HEK293 (cell line): ENCODE results near the gene TRIAP1.

Source experiments
- CTCF ChIA-PET: fragments of 350-600 bp; formaldehyde crosslinking; extraction: SDS; loops from one replicate; lab custom pipeline; 2021; ENCODE audit warnings: antibody characterized with exemption; lab: Yijun Ruan, JAX
- POLR2A ChIA-PET: fragments of 300-600 bp; formaldehyde crosslinking; extraction: SDS; loops from one replicate; lab custom pipeline; 2020; ENCODE audit warnings: antibody characterized with exemption, inconsistent platforms; lab: Yijun Ruan, JAX
- H3K27ac ChIP-seq: fragments of 200-500 bp; sonication (Bioruptor generic); 2 replicates; pipeline ENCODE4 v1.5.1; 2014; ENCODE audit warnings: low read depth, low read length, control low read depth, inconsistent platforms; ENCODE audit errors: extremely low read depth
- H3K36me3 ChIP-seq, 2 experiments: fragments of 200-500 bp in 1 of 2; sonication (Bioruptor generic) in 1 of 2; 1 replicate in 1 of 2; 2 replicates in 1 of 2; pipeline ENCODE4 v1.5.1; 2014 to 2017; ENCODE audit warnings: inconsistent platforms in 2 of 2, low read length in 2 of 2; ENCODE audit not compliant: control insufficient read depth in 2 of 2, insufficient read depth in 1 of 2
- H3K4me1 ChIP-seq: fragments of 200-500 bp; sonication (Bioruptor generic); 2 replicates; pipeline ENCODE4 v1.5.1; 2014; ENCODE audit warnings: mild to moderate bottlenecking, low read length, inconsistent platforms; ENCODE audit not compliant: control insufficient read depth, insufficient read depth
- H3K4me3 ChIP-seq: 2 replicates; pipeline ENCODE4 v1.5.1; 2011; ENCODE audit warnings: low read depth, mild to moderate bottlenecking, control low read depth, low read length, moderate library complexity
- H3K9me3 ChIP-seq: fragments of 200-500 bp; sonication (Bioruptor generic); 2 replicates; pipeline ENCODE4 v1.5.1; 2014; ENCODE audit warnings: low read depth, low read length, inconsistent platforms; ENCODE audit not compliant: control insufficient read depth, insufficient read depth
- SP7 ChIP-seq: fragments of 450-650 bp; formaldehyde crosslinking; IDR thresholded peaks from 2 replicates; pipeline ENCODE4 v1.5.1; 2016; ENCODE audit warnings: missing biosample characterization, missing genetic modification characterization
- ZBTB8A ChIP-seq: fragments of 450-650 bp; formaldehyde crosslinking; IDR thresholded peaks from 2 replicates; pipeline ENCODE4 v1.5.1; 2016; ENCODE audit warnings: missing biosample characterization, missing genetic modification characterization
- ZFP3 ChIP-seq: fragments of 450-650 bp; formaldehyde crosslinking; IDR thresholded peaks from 2 replicates; pipeline ENCODE4 v1.5.1; 2016; ENCODE audit warnings: low read depth, missing biosample characterization, missing genetic modification characterization
- ZFP37 ChIP-seq: fragments of 450-650 bp; formaldehyde crosslinking; IDR thresholded peaks from 2 replicates; pipeline ENCODE4 v1.5.1; 2016; ENCODE audit warnings: missing biosample characterization, missing genetic modification characterization
- ZNF138 ChIP-seq: fragments of 450-650 bp; formaldehyde crosslinking; IDR thresholded peaks from 2 replicates; pipeline ENCODE4 v1.5.1; 2016; ENCODE audit warnings: missing biosample characterization, missing genetic modification characterization, borderline replicate concordance
- ZNF214 ChIP-seq: fragments of 450-650 bp; formaldehyde crosslinking; IDR thresholded peaks from 2 replicates; pipeline ENCODE4 v1.5.1; 2017; ENCODE audit warnings: missing biosample characterization, mild to moderate bottlenecking, missing genetic modification characterization, borderline replicate concordance
- ZNF292 ChIP-seq: fragments of 450-650 bp; formaldehyde crosslinking; IDR thresholded peaks from 2 replicates; pipeline ENCODE4 v1.5.1; 2016; ENCODE audit warnings: low read depth, missing biosample characterization, missing genetic modification characterization, borderline replicate concordance
- ZNF311 ChIP-seq: fragments of 450-650 bp; formaldehyde crosslinking; IDR thresholded peaks from 2 replicates; pipeline ENCODE4 v1.5.1; 2017; ENCODE audit warnings: missing biosample characterization, missing genetic modification characterization, borderline replicate concordance
- ZNF335 ChIP-seq: fragments of 450-650 bp; formaldehyde crosslinking; conservative IDR thresholded peaks from 2 replicates; pipeline ENCODE4 v1.5.1; 2016; ENCODE audit warnings: missing biosample characterization, missing genetic modification characterization
- ZNF404 ChIP-seq: fragments of 450-650 bp; formaldehyde crosslinking; IDR thresholded peaks from 2 replicates; pipeline ENCODE4 v1.5.1; 2017; ENCODE audit warnings: missing biosample characterization, missing genetic modification characterization
- ZNF501 ChIP-seq: fragments of 450-650 bp; formaldehyde crosslinking; IDR thresholded peaks from 2 replicates; pipeline ENCODE4 v1.5.1; 2016; ENCODE audit warnings: missing biosample characterization, missing genetic modification characterization
- ZNF654 ChIP-seq: fragments of 450-650 bp; formaldehyde crosslinking; IDR thresholded peaks from 2 replicates; pipeline ENCODE4 v1.5.1; 2016; ENCODE audit warnings: low read depth, missing biosample characterization, missing genetic modification characterization
- ZNF664 ChIP-seq: fragments of 450-650 bp; formaldehyde crosslinking; IDR thresholded peaks from 2 replicates; pipeline ENCODE4 v1.5.1; 2016; ENCODE audit warnings: missing biosample characterization, missing genetic modification characterization
- ZNF837 ChIP-seq: fragments of 450-650 bp; formaldehyde crosslinking; IDR thresholded peaks from 2 replicates; pipeline ENCODE4 v1.5.1; 2016; ENCODE audit warnings: missing biosample characterization, missing genetic modification characterization
- TF ChIP-seq, protein P1 (sequence below): fragments of 450-650 bp; formaldehyde crosslinking; IDR thresholded peaks from 2 replicates; pipeline ENCODE4 v1.5.1; 2016; ENCODE audit warnings: missing biosample characterization, missing genetic modification characterization
- TF ChIP-seq, protein P2 (sequence below): fragments of 450-650 bp; formaldehyde crosslinking; IDR thresholded peaks from 2 replicates; pipeline ENCODE4 v1.5.1; 2016; ENCODE audit warnings: missing biosample characterization, missing genetic modification characterization
- TF ChIP-seq, protein P3 (sequence below): fragments of 450-650 bp; formaldehyde crosslinking; conservative IDR thresholded peaks from 2 replicates; pipeline ENCODE4 v1.5.1; 2016; ENCODE audit warnings: low read depth, missing biosample characterization, missing genetic modification characterization
- TF ChIP-seq, protein P4 (sequence below): fragments of 450-650 bp; formaldehyde crosslinking; IDR thresholded peaks from 2 replicates; pipeline ENCODE4 v1.5.1; 2016; ENCODE audit warnings: missing biosample characterization, missing genetic modification characterization

The TRIAP1 gene

DNA sequence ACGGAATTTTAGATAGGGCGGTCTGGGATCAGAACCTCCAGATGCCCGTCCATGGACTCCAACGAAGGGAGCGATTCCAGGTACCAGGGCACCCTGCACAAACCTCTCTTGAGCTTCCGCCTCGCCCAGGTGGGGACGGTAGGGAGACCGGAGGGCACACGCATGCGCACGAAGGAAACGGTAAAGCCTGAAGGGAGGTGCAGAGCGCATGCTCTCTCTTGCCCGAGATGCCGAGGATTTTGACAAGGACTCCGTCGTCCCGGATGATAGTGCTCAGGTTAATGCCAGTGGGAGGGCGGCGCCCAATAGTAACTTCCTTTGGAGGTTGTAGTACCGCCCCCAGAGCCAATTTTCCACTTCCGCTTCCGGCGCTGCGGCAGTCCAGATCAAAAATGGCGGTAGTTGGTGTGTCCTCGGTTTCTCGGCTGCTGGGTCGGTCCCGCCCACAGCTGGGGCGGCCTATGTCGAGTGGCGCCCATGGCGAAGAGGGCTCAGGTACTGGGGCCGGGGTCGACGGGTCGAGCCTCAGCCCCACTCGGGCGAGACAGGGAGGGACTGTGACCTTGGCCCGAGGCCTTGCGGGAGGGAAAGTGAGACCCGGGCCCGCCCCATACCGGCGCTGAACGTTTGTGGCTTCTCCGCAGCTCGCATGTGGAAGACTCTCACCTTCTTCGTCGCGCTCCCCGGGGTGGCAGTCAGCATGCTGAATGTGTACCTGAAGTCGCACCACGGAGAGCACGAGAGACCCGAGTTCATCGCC, 8.3 kb downstream of the TRIAP1 start, which contains the start of gene COX6A1 (continued):
- TF ChIP-seq, protein P1, sequence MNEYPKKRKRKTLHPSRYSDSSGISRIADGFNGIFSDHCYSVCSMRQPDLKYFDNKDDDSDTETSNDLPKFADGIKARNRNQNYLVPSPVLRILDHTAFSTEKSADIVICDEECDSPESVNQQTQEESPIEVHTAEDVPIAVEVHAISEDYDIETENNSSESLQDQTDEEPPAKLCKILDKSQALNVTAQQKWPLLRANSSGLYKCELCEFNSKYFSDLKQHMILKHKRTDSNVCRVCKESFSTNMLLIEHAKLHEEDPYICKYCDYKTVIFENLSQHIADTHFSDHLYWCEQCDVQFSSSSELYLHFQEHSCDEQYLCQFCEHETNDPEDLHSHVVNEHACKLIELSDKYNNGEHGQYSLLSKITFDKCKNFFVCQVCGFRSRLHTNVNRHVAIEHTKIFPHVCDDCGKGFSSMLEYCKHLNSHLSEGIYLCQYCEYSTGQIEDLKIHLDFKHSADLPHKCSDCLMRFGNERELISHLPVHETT (tag by site-specific recombination): no peak
- TF ChIP-seq ZNF404: no peak
- TF ChIP-seq ZNF311 (tag by site-specific recombination): no peak
- no peak for TF ChIP-seq ZFP37 (tag by site-specific recombination)
- TF ChIP-seq ZNF292 (tag by site-specific recombination): no peak
- no peak for TF ChIP-seq ZNF654 (tag by site-specific recombination)
- TF ChIP-seq ZNF837: no peak
- TF ChIP-seq ZNF501: no peak; the same call in 1 of the 2 replicates
- TF ChIP-seq ZFP3 (tag by site-specific recombination): no peak

DNA sequence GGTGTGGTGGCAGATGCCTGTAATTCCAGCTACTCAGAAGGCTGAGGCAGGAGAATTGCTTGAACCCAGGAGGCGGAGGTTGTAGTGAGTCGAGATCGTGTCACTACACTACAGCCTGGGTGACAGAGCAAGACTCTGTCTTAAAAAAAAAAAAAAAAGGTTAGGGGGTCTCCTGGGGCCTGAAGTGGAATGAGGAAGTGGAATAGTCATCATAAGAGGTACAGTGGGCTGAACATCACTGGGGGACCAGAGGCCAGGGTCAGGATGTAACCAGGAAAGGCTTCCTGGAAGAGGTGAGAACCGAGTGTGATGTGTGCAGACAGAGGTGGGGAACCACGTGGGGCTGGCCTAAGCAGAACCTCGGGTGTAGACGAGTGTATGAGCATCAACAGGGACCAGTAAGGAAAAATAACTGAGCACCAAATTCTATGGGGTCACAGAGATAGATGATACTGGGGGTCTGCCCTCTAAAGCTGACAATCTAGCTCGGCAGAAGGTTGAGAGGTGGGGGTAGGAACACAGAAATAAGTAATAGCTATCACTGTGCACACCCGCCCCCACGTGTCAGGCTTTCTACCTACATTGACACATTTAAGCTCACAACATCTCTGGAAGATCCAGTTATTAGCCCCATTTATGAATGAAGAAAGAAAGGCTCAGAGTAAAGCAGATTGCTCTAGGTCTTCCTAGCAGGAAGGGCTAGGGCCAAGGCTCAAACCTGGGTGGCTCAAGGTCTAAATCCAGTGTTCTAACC, 13.2 kb downstream of the TRIAP1 start:
- Histone ChIP-seq H3K36me3 (no peaks in the 10 kb centered on the region), H3K9me3 (no peaks in the 10 kb centered on the region), H3K27ac (no peak overlapping the region), H3K4me1 (no peaks in the 10 kb centered on the region), H3K4me3 (no peak overlapping the region)
- POLR2A ChIA-PET: no interaction called here
- no peak for TF ChIP-seq SP7 (tag by site-specific recombination)
- no peak for TF ChIP-seq ZNF664
- TF ChIP-seq ZNF214: no peak
- TF ChIP-seq, protein P2, sequence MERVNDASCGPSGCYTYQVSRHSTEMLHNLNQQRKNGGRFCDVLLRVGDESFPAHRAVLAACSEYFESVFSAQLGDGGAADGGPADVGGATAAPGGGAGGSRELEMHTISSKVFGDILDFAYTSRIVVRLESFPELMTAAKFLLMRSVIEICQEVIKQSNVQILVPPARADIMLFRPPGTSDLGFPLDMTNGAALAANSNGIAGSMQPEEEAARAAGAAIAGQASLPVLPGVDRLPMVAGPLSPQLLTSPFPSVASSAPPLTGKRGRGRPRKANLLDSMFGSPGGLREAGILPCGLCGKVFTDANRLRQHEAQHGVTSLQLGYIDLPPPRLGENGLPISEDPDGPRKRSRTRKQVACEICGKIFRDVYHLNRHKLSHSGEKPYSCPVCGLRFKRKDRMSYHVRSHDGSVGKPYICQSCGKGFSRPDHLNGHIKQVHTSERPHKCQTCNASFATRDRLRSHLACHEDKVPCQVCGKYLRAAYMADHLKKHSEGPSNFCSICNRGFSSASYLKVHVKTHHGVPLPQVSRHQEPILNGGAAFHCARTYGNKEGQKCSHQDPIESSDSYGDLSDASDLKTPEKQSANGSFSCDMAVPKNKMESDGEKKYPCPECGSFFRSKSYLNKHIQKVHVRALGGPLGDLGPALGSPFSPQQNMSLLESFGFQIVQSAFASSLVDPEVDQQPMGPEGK (tag by site-specific recombination): no peak
- no peak for TF ChIP-seq ZNF138 (tag by site-specific recombination)
- TF ChIP-seq, protein P3, sequence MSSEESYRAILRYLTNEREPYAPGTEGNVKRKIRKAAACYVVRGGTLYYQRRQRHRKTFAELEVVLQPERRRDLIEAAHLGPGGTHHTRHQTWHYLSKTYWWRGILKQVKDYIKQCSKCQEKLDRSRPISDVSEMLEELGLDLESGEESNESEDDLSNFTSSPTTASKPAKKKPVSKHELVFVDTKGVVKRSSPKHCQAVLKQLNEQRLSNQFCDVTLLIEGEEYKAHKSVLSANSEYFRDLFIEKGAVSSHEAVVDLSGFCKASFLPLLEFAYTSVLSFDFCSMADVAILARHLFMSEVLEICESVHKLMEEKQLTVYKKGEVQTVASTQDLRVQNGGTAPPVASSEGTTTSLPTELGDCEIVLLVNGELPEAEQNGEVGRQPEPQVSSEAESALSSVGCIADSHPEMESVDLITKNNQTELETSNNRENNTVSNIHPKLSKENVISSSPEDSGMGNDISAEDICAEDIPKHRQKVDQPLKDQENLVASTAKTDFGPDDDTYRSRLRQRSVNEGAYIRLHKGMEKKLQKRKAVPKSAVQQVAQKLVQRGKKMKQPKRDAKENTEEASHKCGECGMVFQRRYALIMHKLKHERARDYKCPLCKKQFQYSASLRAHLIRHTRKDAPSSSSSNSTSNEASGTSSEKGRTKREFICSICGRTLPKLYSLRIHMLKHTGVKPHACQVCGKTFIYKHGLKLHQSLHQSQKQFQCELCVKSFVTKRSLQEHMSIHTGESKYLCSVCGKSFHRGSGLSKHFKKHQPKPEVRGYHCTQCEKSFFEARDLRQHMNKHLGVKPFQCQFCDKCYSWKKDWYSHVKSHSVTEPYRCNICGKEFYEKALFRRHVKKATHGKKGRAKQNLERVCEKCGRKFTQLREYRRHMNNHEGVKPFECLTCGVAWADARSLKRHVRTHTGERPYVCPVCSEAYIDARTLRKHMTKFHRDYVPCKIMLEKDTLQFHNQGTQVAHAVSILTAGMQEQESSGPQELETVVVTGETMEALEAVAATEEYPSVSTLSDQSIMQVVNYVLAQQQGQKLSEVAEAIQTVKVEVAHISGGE (tag by site-specific recombination): no peak
- no peak for TF ChIP-seq ZNF335 (tag by site-specific recombination)
- TF ChIP-seq ZBTB8A: no peak
- TF ChIP-seq, protein P4, sequence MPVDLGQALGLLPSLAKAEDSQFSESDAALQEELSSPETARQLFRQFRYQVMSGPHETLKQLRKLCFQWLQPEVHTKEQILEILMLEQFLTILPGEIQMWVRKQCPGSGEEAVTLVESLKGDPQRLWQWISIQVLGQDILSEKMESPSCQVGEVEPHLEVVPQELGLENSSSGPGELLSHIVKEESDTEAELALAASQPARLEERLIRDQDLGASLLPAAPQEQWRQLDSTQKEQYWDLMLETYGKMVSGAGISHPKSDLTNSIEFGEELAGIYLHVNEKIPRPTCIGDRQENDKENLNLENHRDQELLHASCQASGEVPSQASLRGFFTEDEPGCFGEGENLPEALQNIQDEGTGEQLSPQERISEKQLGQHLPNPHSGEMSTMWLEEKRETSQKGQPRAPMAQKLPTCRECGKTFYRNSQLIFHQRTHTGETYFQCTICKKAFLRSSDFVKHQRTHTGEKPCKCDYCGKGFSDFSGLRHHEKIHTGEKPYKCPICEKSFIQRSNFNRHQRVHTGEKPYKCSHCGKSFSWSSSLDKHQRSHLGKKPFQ (tag by site-specific recombination): no peak
- CTCF ChIA-PET: interaction anchor here (0.6 to 2.9 kb wide), 2 partner anchors 39 to 66 kb away, joined by 6 to 13 read pairs; no protein-coding TSS in a partner anchor
